Hepatocyte (in vitro differentiated cells): ENCODE results near the gene FHOD3.

Experiments
- EZH2phosphoT487 ChIP-seq: fragments of 200-600 bp; sonication (generic); IDR thresholded peaks from one replicate; pipeline ENCODE4 v1.6.1; 2018; ENCODE audit warnings: antibody characterized with exemption, mild to moderate bottlenecking, low read depth, moderate library complexity; ENCODE audit not compliant: unreplicated experiment, severe bottlenecking
- TF ChIP-seq, protein P1 (sequence below): fragments of 200-600 bp; sonication (generic); IDR thresholded peaks from 2 replicates; pipeline ENCODE4 v1.5.1; 2016; ENCODE audit warnings: antibody characterized with exemption, mild to moderate bottlenecking; ENCODE audit not compliant: poor library complexity

DNA sequence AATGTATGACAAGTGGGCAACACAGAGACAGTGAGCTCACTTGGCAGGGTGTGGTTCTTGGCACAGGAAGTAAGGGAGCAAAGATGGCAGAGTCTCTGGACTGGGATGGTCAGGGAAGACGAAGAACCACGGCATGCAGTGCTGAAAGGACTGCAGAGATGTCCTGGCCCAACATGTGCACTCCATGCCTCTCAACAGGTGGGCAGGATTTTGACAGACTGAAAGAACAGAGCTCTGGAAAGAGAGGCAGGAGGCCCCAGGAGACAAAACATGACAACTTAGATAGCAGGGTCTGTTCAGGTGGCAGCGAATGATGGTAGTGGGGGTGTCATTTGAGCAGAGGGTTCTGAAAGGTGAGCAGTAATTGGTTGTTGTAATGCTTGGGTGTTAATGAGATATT, 180.3 kb downstream of the FHOD3 start:
- TF ChIP-seq, protein P1, sequence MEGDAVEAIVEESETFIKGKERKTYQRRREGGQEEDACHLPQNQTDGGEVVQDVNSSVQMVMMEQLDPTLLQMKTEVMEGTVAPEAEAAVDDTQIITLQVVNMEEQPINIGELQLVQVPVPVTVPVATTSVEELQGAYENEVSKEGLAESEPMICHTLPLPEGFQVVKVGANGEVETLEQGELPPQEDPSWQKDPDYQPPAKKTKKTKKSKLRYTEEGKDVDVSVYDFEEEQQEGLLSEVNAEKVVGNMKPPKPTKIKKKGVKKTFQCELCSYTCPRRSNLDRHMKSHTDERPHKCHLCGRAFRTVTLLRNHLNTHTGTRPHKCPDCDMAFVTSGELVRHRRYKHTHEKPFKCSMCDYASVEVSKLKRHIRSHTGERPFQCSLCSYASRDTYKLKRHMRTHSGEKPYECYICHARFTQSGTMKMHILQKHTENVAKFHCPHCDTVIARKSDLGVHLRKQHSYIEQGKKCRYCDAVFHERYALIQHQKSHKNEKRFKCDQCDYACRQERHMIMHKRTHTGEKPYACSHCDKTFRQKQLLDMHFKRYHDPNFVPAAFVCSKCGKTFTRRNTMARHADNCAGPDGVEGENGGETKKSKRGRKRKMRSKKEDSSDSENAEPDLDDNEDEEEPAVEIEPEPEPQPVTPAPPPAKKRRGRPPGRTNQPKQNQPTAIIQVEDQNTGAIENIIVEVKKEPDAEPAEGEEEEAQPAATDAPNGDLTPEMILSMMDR: no peak
- no peak for TF ChIP-seq EZH2phosphoT487
